SU-DHL-6 (cell line): Measurements from ENCODE around the gene SLC52A1.

Experiments
- H2AFZ ChIP-seq: fragments of 200-600 bp; sonication (generic); 2 replicates; pipeline ENCODE4 v1.6.1; 2014; ENCODE audit warnings: low read depth, mild to moderate bottlenecking, moderate library complexity, mixed read lengths, antibody characterized with exemption, low read length; ENCODE audit not compliant: severe bottlenecking
- H3F3A ChIP-seq: fragments of 200-600 bp; shearing (Covaris generic); 2 replicates; pipeline ENCODE4 v1.6.0; 2016; ENCODE audit warnings: antibody characterized with exemption, mild to moderate bottlenecking; ENCODE audit not compliant: insufficient read depth
- H3K27ac ChIP-seq: fragments of 200-600 bp; sonication (generic); 2 replicates; pipeline ENCODE4 v1.5.1; 2016; ENCODE audit warnings: low read depth, mild to moderate bottlenecking, low read length, moderate library complexity, mixed read lengths
- H3K27me3 ChIP-seq: fragments of 200-600 bp; sonication (generic), shearing (Covaris generic); 2 replicates; pipeline ENCODE4 v1.6.0; 2014; ENCODE audit warnings: mild to moderate bottlenecking, low read length
- H3K36me3 ChIP-seq: fragments of 200-600 bp; sonication (generic); 2 replicates; pipeline ENCODE4 v1.6.1; 2014; ENCODE audit warnings: mild to moderate bottlenecking, low read length, mixed read lengths
- H3K4me2 ChIP-seq: fragments of 300-600, 200-600 bp; shearing (Covaris generic), sonication (generic); 2 replicates; pipeline ENCODE4 v1.6.0; 2014; ENCODE audit warnings: low read length, low read depth, mild to moderate bottlenecking; ENCODE audit not compliant: poor library complexity, severe bottlenecking
- H3K4me3 ChIP-seq: fragments of 200-600 bp; sonication (generic); 2 replicates; pipeline ENCODE4 v1.5.1; 2014; ENCODE audit warnings: antibody characterized with exemption, low read length, mild to moderate bottlenecking, mixed read lengths; ENCODE audit not compliant: insufficient read depth, poor library complexity, severe bottlenecking
- H3K79me2 ChIP-seq: fragments of 200-600 bp; sonication (generic); 2 replicates; pipeline ENCODE4 v1.6.1; 2014; ENCODE audit warnings: mild to moderate bottlenecking, low read length, moderate library complexity; ENCODE audit not compliant: insufficient read depth
- H3K9ac ChIP-seq: fragments of 200-600 bp; sonication (generic); 2 replicates; pipeline ENCODE4 v1.7.0; 2014; ENCODE audit warnings: mild to moderate bottlenecking, low read length
- H3K9me2 ChIP-seq: fragments of 200-600 bp; sonication (generic); replicated peaks from 2 replicates; pipeline ENCODE4 v1.6.1; 2014; ENCODE audit warnings: low read length; ENCODE audit not compliant: insufficient read depth
- H3K9me3 ChIP-seq: fragments of 200-600 bp; sonication (generic); 2 replicates; pipeline ENCODE4 v1.6.1; 2014; ENCODE audit warnings: low read length, mixed read lengths; ENCODE audit not compliant: insufficient read depth
- H4K20me1 ChIP-seq: fragments of 200-600 bp; sonication (generic); 2 replicates; pipeline ENCODE4 v1.6.1; 2014; ENCODE audit warnings: low read depth, mild to moderate bottlenecking, antibody characterized with exemption, low read length, moderate library complexity, mixed read lengths
- CTCF ChIP-seq: fragments of 200-600 bp; sonication (generic); IDR thresholded peaks from one replicate; pipeline ENCODE4 v1.5.1; 2017; ENCODE audit warnings: antibody characterized with exemption, mild to moderate bottlenecking, low read length, moderate library complexity; ENCODE audit not compliant: insufficient read depth, poor library complexity, severe bottlenecking
- EZH2phosphoT487 ChIP-seq: fragments of 200-600 bp; sonication (generic), shearing (Covaris generic); conservative IDR thresholded peaks from 2 replicates; pipeline ENCODE4 v1.6.1; 2018; ENCODE audit warnings: mild to moderate bottlenecking, antibody characterized with exemption, low read length, moderate library complexity, mixed read lengths

SLC52A1 gene

GRCh38 chr17:5068236-5068635, 33.0 kb upstream of the SLC52A1 start:
- H4K20me1 ChIP-seq, result no peaks in the 10 kb centered on the region
- H3K36me3 ChIP-seq, result no peaks in the 10 kb centered on the region
- H3K79me2 ChIP-seq, result no peaks in the 10 kb centered on the region
- no peak overlapping the region for H3K4me3 ChIP-seq
- H2AFZ ChIP-seq, result no peak overlapping the region
- H3K4me2 ChIP-seq, result no peak overlapping the region
- H3K9ac ChIP-seq, result no peak overlapping the region
- H3K9me3 ChIP-seq, result no peaks in the 10 kb centered on the region
- H3K9me2 ChIP-seq, result no peaks in the 10 kb centered on the region
- no peak overlapping the region for H3K27ac ChIP-seq
- TF ChIP-seq EZH2phosphoT487 (no peak), CTCF (no peak)
- no peaks in the 10 kb centered on the region for H3F3A ChIP-seq
- H3K27me3 ChIP-seq, result no peaks in the 10 kb centered on the region

DNA sequence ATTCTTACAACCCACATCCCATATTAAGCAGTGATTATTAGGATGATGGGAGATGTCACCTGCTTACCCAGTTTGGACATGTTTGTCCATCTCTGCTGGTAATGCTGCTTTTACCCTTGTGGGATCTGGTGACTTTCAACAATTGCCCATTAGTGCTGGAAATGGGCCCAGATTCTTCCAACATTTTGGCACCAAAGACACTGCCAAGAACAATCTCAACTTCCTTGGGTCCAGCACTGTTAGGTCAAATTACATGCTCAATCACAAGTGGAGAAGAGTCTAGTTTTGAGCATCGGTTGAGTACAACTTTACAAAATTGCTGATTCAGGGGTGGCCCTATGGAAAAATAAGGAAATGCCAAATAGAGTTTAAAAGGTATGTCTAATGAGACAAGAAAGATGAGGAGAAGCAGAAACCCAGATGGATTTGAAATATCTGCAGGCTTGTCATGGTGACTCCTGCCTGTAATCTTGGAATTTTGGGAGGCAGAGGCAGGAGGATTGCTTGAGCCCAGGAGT, 30.1 kb upstream of the SLC52A1 start:
- no peaks in the 10 kb centered on the region for H3K79me2 ChIP-seq
- no peak for TF ChIP-seq CTCF
- no peaks in the 10 kb centered on the region for H3K27me3 ChIP-seq
- no peaks in the 10 kb centered on the region for H3K9me3 ChIP-seq
- no peak overlapping the region for H2AFZ ChIP-seq
- H3K9me2 ChIP-seq, result no peaks in the 10 kb centered on the region
- no peaks in the 10 kb centered on the region for H3F3A ChIP-seq
- H3K36me3 ChIP-seq, result no peaks in the 10 kb centered on the region
- no peak overlapping the region for H3K4me3 ChIP-seq
- no peak overlapping the region for H3K4me2 ChIP-seq
- no peak overlapping the region for H3K9ac ChIP-seq
- H4K20me1 ChIP-seq, result no peaks in the 10 kb centered on the region
- no peak overlapping the region for H3K27ac ChIP-seq

GRCh38 chr17:5055543-5055942, 20.3 kb upstream of the SLC52A1 start:
- Histone ChIP-seq H3K9me3 (no peaks in the 10 kb centered on the region), H3K9me2 (no peaks in the 10 kb centered on the region), H2AFZ (no peak overlapping the region), H4K20me1 (no peaks in the 10 kb centered on the region), H3K4me3 (no peak overlapping the region), H3F3A (no peaks in the 10 kb centered on the region), H3K27me3 (no peaks in the 10 kb centered on the region), H3K36me3 (no peaks in the 10 kb centered on the region), H3K4me2 (no peak overlapping the region), H3K9ac (no peak overlapping the region), H3K27ac (no peak overlapping the region), H3K79me2 (no peaks in the 10 kb centered on the region)
- TF ChIP-seq CTCF (no peak), EZH2phosphoT487 (no peak)

- Histone ChIP-seq H3K9me2 (no peaks in the 10 kb centered on the region), H3K27me3 (no peaks in the 10 kb centered on the region), H3K9ac (no peak overlapping the region), H3K79me2 (no peaks in the 10 kb centered on the region), H3K9me3 (no peaks in the 10 kb centered on the region), H3K4me3 (no peak overlapping the region), H3K27ac (no peak overlapping the region), H2AFZ (no peak overlapping the region), H4K20me1 (no peaks in the 10 kb centered on the region), H3K4me2 (no peak overlapping the region), H3K36me3 (no peaks in the 10 kb centered on the region), H3F3A (no peaks in the 10 kb centered on the region)
- TF ChIP-seq CTCF (no peak), EZH2phosphoT487 (no peak)
These were observed 15.1 kb upstream of the SLC52A1 start for GRCh38 chr17:5050278-5050677.
